ENCODE results near the gene SH3GL1. TPM values are rescaled to one million over a fixed set of nuclear protein-coding genes. Genes with fewer than 3 reads are reported as not detected.

Gene SH3GL1
- total and polyA plus RNA-seq, 2 of the 4 experiments (the other 2 are of a cell fraction): 28.1 to 138 TPM

- Histone ChIP-seq H3K14ac (replicated peaks; ENCODE audit: low read depth, low read length) (no peak overlapping the region), H3K18ac (ENCODE audit: low read depth, low read length) (no peak overlapping the region), H2BK20ac (ENCODE audit: low read depth, low read length) (no peak overlapping the region), H3K9me1 (ENCODE audit: insufficient read depth, low read length) (no peaks in the 10 kb centered on the region), H2BK15ac (ENCODE audit: low read depth, low read length) (no peak overlapping the region), H2AK5ac (ENCODE audit: low read depth, low read length) (no peak overlapping the region), H2BK5ac (ENCODE audit: low read depth, low read length, poor library complexity, severe bottlenecking) (no peak overlapping the region), H3K27ac (ENCODE audit: insufficient read depth, low read length) (no peak overlapping the region), H2AK9ac (replicated peaks; ENCODE audit: low read depth, low read length, poor library complexity) (peak overlapping the region; percentile 13), H3K4me2 (ENCODE audit: low read depth, low read length) (no peak overlapping the region), H3K4me3 (ENCODE audit: insufficient read depth, low read depth, low read length) (no peak overlapping the region), H4K5ac (ENCODE audit: low read depth, low read length) (no peak overlapping the region), H3K9me3 (ENCODE audit: control insufficient read depth, insufficient read depth, low read length) (no peaks in the 10 kb centered on the region), H2AFZ (replicated peaks; ENCODE audit: low read length, poor library complexity) (no peak overlapping the region), H4K91ac (ENCODE audit: insufficient read depth, low read depth, low read length) (no peak overlapping the region), H3K36me3 (ENCODE audit: control insufficient read depth, insufficient read depth, low read length) (peaks cover 68% of the 10 kb centered on the region), H4K20me1 (ENCODE audit: insufficient read depth, low read length) (peaks cover 10% of the 10 kb centered on the region; the same call in 1 of the 2 replicates), H3K79me1 (ENCODE audit: low read depth in 1 of 2, low read length in 2 of 2) (peaks cover 0 to 34% of the 10 kb centered on the region in 2 experiments; a peak in 3 of 4 replicates), H3K4ac (ENCODE audit: low read depth, low read length) (no peak overlapping the region), H3K4me1 (ENCODE audit: control insufficient read depth, insufficient read depth, low read length) (no peaks in the 10 kb centered on the region; the same call in 1 of the 2 replicates), H2BK120ac (ENCODE audit: low read depth, low read length) (no peak overlapping the region), H3K27me3 (ENCODE audit: control insufficient read depth, insufficient read depth, low read length) (no peaks in the 10 kb centered on the region), H3K56ac (ENCODE audit: extremely low read depth, insufficient read depth, low read length) (no peak overlapping the region), H3K9ac (ENCODE audit: low read depth, low read length) (no peak overlapping the region), H3K23ac (ENCODE audit: low read depth, low read length) (no peak overlapping the region), H4K8ac (ENCODE audit: low read depth in 2 of 2, low read length in 2 of 2) (no peak overlapping the region)
- POLR2A ChIA-PET (ENCODE audit: unreplicated experiment): no interaction called here
- dilution Hi-C loops (cut with HindIII; ENCODE audit: low sequenced_read_pairs, unreplicated experiment) (no loop called here), in situ Hi-C loops (cut with MboI; ENCODE audit: low sequenced_read_pairs) (no loop called here), intact Hi-C loops (cut with micrococcal nuclease) (no loop called here)
- TF ChIP-seq SMC3 (IDR thresholded peaks at IDR 0.05; ENCODE audit: low read depth, low read length) (no peak), USF2 (IDR thresholded peaks at IDR 0.05; ENCODE audit: low read depth, low read length) (no peak), MAZ (IDR thresholded peaks at IDR 0.05; ENCODE audit: borderline replicate concordance, low read depth, low read length) (no peak), MXI1 (IDR thresholded peaks at IDR 0.05; ENCODE audit: borderline replicate concordance, low read depth, low read length) (no peak), RAD21 (IDR thresholded peaks at IDR 0.05; ENCODE audit: low read length) (no peak), POLR2A (IDR thresholded peaks at IDR 0.05; ENCODE audit: low read depth, low read length) (no peak), FOS (IDR thresholded peaks at IDR 0.05; ENCODE audit: low read depth, low read length) (no peak)
- no peak for ATAC-seq (ENCODE audit: low read depth)
- DNase-seq: no peak
- CTCF ChIA-PET: no interaction called here
- WGBS, 2 experiments (ENCODE audit: extremely low coverage in 2 of 2, insufficient read length in 1 of 2): 96% methylated on average over 4 of the region's 28 CpGs; no CpG with 5 or more reads in 1 of the 2 experiments
- no TSS peak for BruUV-seq (replicated peaks)
Observed at GRCh38 chr19:4447327-4448146, 47.2 kb upstream of the SH3GL1 start.

Data from IMR-90 (cell line).